WTC11 (cell line): ENCODE data around the gene OTOG. TPM values are rescaled to one million over a fixed set of nuclear protein-coding genes. Genes with fewer than 3 reads are reported as not detected.

ENCODE experiments used
- ATAC-seq: fragments of 200-7000 bp; cut with Tn5 transposase; 2 replicates; pipeline ENCODE4 v1.10.0; 2021; ENCODE audit warnings: mild to moderate bottlenecking, moderate library complexity
- CTCF ChIA-PET: fragments of 300-600 bp; sonication (Branson Sonifier 250); formaldehyde crosslinking; loops from one replicate; lab custom pipeline; 2021; ENCODE audit warnings: antibody characterized with exemption; lab: Charles Lee
- POLR2A ChIA-PET: fragments of 350-600 bp; sonication (Branson Sonifier 250); formaldehyde crosslinking; loops from one replicate; lab custom pipeline; 2021; ENCODE audit warnings: antibody characterized with exemption; lab: Charles Lee
- DNase-seq: peaks from one replicate; pipeline ENCODE4 v3.0.0; 2021; ENCODE audit warnings: low spot score
- H3K27ac Mint-ChIP-seq: 2 replicates; pipeline ENCODE4 v1.8.0; 2021; ENCODE audit warnings: mixed read lengths
- H3K27me3 Mint-ChIP-seq: 2 replicates; pipeline ENCODE4 v1.8.0; 2021; ENCODE audit warnings: low read depth, mild to moderate bottlenecking, moderate library complexity, mixed read lengths
- H3K36me3 Mint-ChIP-seq: 2 replicates; pipeline ENCODE4 v1.8.0; 2021; ENCODE audit warnings: mixed read lengths
- H3K4me1 Mint-ChIP-seq: 2 replicates; pipeline ENCODE4 v1.8.0; 2022; ENCODE audit warnings: mixed read lengths
- H3K4me3 Mint-ChIP-seq: 2 replicates; pipeline ENCODE4 v1.8.0; 2021; ENCODE audit warnings: mild to moderate bottlenecking, moderate library complexity, mixed read lengths
- H3K9me3 Mint-ChIP-seq: 2 replicates; pipeline ENCODE4 v1.8.0; 2021; ENCODE audit warnings: mixed read lengths
- SMAD3 ChIP-seq: sonication (generic); formaldehyde crosslinking; IDR thresholded peaks from 2 replicates; pipeline ENCODE4 v1.8.0; 2022; ENCODE audit warnings: missing genetic modification reagents, mild to moderate bottlenecking, borderline replicate concordance
- SOX15 ChIP-seq: fragments of 250-450 bp; sonication (Bioruptor Pico); IDR thresholded peaks from 2 replicates; pipeline ENCODE4 v1.9.0; 2021; ENCODE audit warnings: mild to moderate bottlenecking
- SP1 ChIP-seq: sonication (generic); formaldehyde crosslinking; conservative IDR thresholded peaks from 2 replicates; pipeline ENCODE4 v1.8.1; 2022; ENCODE audit warnings: missing genetic modification reagents
- TP53 ChIP-seq: sonication (generic); formaldehyde crosslinking; IDR thresholded peaks from 2 replicates; pipeline ENCODE4 v1.8.1; 2023; ENCODE audit warnings: mild to moderate bottlenecking, missing genetic modification reagents
- ZNF423 ChIP-seq: fragments of 250-450 bp; sonication (Bioruptor Pico); IDR thresholded peaks from 2 replicates; pipeline ENCODE4 v2.1.2; 2022; ENCODE audit warnings: mild to moderate bottlenecking, moderate library complexity
- total RNA-seq: library from RNA; stranded (reverse); gene quantifications from 3 replicates; pipeline ENCODE4 v1.2.3, GENCODE V29; 2021
- TF ChIP-seq, protein P1 (sequence below): sonication (generic); formaldehyde crosslinking; IDR thresholded peaks from 2 replicates; pipeline ENCODE4 v1.8.0; 2022; ENCODE audit warnings: mild to moderate bottlenecking, missing genetic modification reagents
- TF ChIP-seq, protein P2 (sequence below): sonication (generic); formaldehyde crosslinking; IDR thresholded peaks from 2 replicates; pipeline ENCODE4 v1.8.1; 2022; ENCODE audit warnings: low read depth, mild to moderate bottlenecking, moderate library complexity, missing genetic modification reagents, borderline replicate concordance
- TF ChIP-seq, protein P3 (sequence below): fragments of 250-450 bp; sonication (Bioruptor Pico); conservative IDR thresholded peaks from 2 replicates; pipeline ENCODE4 v1.9.0; 2021; ENCODE audit warnings: mild to moderate bottlenecking
- TF ChIP-seq, protein P4 (sequence below): sonication (generic); formaldehyde crosslinking; IDR thresholded peaks from 2 replicates; pipeline ENCODE4 v1.8.1; 2023; ENCODE audit warnings: mild to moderate bottlenecking, missing genetic modification reagents
- TF ChIP-seq, protein P5 (sequence below): fragments of 250-450 bp; sonication (Bioruptor Pico); IDR thresholded peaks from 2 replicates; pipeline ENCODE4 v1.9.0; 2021; ENCODE audit warnings: mild to moderate bottlenecking, borderline replicate concordance
- TF ChIP-seq, protein P6 (sequence below): sonication (generic); formaldehyde crosslinking; IDR thresholded peaks from 2 replicates; pipeline ENCODE4 v1.8.0; 2022; ENCODE audit warnings: missing genetic modification reagents

The OTOG gene
- total RNA-seq, 1 experiment from 2014 or later: 1.4 TPM

DNA sequence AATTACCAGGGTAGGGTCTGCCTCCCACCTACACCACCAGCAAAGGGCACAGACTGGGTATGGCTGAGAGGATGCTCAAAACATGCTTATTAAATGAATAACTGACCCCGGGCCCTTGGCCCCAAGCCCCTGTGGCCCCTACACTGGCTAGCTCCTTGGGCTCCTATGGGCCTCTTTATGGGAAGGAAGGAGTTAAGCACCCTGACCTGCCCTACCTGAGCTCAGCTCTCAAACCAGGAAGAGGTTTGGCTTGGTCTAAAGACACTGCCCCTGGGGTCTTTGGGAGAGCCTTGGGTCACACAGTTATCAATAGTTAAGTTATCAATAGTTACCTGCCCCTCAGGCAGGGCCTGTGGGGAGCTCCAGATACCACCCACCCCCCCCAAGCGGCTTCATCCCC, 4.0 kb upstream of the OTOG start:
- Mint-ChIP-seq H3K4me1 (peaks cover 45% of the 10 kb centered on the region), H3K36me3 (no peaks in the 10 kb centered on the region), H3K27me3 (peaks cover 33% of the 10 kb centered on the region), H3K4me3 (peak overlapping the region; percentile 72; the same call in 1 of the 2 replicates), H3K27ac (no peak overlapping the region), H3K9me3 (no peaks in the 10 kb centered on the region)
- ATAC-seq (no peak), DNase-seq (no peak)
- TF ChIP-seq, protein P1, sequence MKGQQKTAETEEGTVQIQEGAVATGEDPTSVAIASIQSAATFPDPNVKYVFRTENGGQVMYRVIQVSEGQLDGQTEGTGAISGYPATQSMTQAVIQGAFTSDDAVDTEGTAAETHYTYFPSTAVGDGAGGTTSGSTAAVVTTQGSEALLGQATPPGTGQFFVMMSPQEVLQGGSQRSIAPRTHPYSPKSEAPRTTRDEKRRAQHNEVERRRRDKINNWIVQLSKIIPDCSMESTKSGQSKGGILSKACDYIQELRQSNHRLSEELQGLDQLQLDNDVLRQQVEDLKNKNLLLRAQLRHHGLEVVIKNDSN (CRISPR knock-in tag): no peak
- TF ChIP-seq ZNF423 (CRISPR knock-in tag) (no peak), SMAD3 (no peak)
- TF ChIP-seq, protein P2, sequence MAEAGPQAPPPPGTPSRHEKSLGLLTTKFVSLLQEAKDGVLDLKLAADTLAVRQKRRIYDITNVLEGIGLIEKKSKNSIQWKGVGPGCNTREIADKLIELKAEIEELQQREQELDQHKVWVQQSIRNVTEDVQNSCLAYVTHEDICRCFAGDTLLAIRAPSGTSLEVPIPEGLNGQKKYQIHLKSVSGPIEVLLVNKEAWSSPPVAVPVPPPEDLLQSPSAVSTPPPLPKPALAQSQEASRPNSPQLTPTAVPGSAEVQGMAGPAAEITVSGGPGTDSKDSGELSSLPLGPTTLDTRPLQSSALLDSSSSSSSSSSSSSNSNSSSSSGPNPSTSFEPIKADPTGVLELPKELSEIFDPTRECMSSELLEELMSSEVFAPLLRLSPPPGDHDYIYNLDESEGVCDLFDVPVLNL: no peak
- TF ChIP-seq, protein P3, sequence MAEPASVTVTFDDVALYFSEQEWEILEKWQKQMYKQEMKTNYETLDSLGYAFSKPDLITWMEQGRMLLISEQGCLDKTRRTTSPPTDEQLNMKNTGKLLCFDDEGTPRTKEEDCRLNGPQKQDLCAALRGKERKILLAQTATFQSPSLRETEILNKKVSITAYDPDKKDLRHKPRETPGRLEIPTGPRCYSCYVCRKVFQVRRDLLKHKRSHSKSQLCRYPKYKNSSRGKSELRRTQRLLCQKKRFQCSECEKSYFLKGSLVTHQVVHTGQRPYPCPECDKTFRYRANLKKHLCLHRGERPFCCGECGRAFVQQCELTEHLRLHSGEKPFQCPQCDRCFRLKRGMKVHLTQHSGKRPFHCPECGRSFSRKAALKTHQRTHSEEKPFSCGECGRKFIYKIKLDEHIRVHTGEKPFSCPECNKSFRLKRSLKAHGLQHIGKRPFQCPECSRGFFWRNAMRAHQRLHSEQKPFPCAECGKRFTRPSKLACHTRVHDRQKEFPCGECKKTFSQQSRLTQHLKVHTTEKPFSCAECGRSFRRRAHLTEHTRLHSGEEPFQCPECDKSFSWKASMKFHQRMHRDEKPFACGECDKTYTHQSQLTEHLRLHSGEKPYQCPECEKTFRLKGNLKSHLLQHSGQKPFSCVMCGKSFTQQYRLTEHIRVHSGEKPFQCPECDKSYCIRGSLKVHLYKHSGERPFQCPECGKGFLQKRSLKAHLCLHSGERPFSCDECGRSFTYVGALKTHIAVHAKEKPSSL (CRISPR knock-in tag): no peak
- TF ChIP-seq, protein P4, sequence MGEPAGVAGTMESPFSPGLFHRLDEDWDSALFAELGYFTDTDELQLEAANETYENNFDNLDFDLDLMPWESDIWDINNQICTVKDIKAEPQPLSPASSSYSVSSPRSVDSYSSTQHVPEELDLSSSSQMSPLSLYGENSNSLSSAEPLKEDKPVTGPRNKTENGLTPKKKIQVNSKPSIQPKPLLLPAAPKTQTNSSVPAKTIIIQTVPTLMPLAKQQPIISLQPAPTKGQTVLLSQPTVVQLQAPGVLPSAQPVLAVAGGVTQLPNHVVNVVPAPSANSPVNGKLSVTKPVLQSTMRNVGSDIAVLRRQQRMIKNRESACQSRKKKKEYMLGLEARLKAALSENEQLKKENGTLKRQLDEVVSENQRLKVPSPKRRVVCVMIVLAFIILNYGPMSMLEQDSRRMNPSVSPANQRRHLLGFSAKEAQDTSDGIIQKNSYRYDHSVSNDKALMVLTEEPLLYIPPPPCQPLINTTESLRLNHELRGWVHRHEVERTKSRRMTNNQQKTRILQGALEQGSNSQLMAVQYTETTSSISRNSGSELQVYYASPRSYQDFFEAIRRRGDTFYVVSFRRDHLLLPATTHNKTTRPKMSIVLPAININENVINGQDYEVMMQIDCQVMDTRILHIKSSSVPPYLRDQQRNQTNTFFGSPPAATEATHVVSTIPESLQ (CRISPR knock-in tag): no peak
- POLR2A ChIA-PET: interaction anchor here (0.6 kb wide), 1 partner anchor 70 kb away, joined by 13 read pairs; no protein-coding TSS in a partner anchor
- CTCF ChIA-PET: interaction anchor here (0.7 to 3.3 kb wide), 8 partner anchors 14 to 363 kb away, joined by 3 to 67 read pairs (median 4); partner anchors contain the start of gene KCNJ11

DNA sequence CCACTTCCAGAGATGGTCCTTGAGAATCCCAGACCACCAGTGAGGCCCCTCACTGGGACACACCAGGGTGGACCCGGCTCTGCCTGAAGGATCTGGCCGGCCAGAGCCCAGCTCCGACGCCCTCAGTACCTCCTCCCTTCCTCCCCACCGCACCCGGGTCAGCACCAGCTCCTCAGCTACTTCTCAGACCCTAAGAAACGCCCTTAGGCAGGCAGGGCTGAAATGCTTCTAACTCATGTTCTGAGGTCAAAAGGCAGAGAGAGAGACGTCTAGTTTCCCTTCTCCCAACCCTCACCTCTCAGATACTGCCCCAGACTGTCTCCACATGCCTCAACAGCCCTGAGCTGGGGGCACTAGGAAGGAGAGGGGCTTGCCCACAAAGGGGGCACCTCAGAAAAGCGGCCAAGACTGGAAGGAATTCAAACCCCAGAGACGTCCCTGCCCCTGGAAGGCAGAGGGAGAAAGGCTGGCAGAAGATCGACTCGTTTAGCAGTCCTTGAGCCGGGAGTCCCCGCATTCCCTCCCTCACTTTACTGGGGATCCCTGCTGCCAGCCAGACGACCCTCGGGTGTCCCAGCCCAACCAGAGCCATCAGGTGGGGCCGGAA, 3.4 kb upstream of the OTOG start:
- no peaks in the 10 kb centered on the region for H3K36me3 Mint-ChIP-seq
- peaks cover 36% of the 10 kb centered on the region for H3K27me3 Mint-ChIP-seq
- H3K4me1 Mint-ChIP-seq: peaks cover 49% of the 10 kb centered on the region
- ChIA-PET POLR2A (no interaction called here), CTCF (interaction anchor here (0.7 to 3.3 kb wide), 12 partner anchors 15 to 363 kb away, joined by 3 to 67 read pairs (median 4); partner anchors contain the start of gene KCNJ11)
- H3K9me3 Mint-ChIP-seq: no peaks in the 10 kb centered on the region
- ATAC-seq (peak; percentile 2; the same call in 1 of the 2 replicates), DNase-seq (no peak)
- TF ChIP-seq TP53 (CRISPR knock-in tag): no peak
- no peak overlapping the region for H3K27ac Mint-ChIP-seq
- peak overlapping the region; percentile 72 for H3K4me3 Mint-ChIP-seq

DNA sequence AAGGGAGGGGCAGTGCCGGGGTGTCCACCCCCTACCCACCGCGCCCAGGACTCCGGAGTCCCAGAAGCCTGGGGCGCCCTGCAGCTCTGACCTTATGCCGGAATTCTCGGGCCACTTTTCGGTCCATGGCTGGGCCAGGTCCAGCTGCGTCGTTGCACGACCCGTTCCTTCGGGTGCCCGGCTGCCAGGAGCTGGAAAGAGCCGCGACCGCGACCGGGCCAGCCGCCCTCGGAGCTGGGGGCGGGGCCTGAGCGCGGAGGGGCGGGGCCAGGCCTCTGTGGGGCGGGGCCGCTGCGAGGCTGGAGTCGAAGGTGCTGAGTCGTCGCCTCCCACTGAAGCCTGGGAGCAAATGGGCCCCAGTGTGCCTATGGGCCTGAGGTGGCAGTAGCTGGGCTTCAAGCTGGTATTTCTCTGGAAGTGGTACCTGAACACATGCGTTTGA, 2.9 kb upstream of the OTOG start, which contains the start of gene USH1C:
Gene USH1C (minus strand): TSS at position 236 of the 442 bp plus-strand sequence. CDS start 109 bp downstream, at position 127.
- Mint-ChIP-seq H3K4me1 (peaks cover 49% of the 10 kb centered on the region), H3K27me3 (peaks cover 36% of the 10 kb centered on the region), H3K4me3 (peak within 1 kb of the TSS; percentile 72), H3K9me3 (no peaks in the 10 kb centered on the region), H3K27ac (0 out of 2 replicates have a peak within 1 kb of the TSS, but pooled peaks have one; percentile 30), H3K36me3 (no peaks in the 10 kb centered on the region)
- POLR2A ChIA-PET: no interaction called here
- CTCF ChIA-PET: interaction anchor here (0.7 to 3.3 kb wide), 11 partner anchors 14 to 362 kb away, joined by 3 to 67 read pairs (median 4); partner anchors contain the start of gene KCNJ11
- ATAC-seq (peak; percentile 57), DNase-seq (peak; percentile 79)
- TF ChIP-seq, protein P5, sequence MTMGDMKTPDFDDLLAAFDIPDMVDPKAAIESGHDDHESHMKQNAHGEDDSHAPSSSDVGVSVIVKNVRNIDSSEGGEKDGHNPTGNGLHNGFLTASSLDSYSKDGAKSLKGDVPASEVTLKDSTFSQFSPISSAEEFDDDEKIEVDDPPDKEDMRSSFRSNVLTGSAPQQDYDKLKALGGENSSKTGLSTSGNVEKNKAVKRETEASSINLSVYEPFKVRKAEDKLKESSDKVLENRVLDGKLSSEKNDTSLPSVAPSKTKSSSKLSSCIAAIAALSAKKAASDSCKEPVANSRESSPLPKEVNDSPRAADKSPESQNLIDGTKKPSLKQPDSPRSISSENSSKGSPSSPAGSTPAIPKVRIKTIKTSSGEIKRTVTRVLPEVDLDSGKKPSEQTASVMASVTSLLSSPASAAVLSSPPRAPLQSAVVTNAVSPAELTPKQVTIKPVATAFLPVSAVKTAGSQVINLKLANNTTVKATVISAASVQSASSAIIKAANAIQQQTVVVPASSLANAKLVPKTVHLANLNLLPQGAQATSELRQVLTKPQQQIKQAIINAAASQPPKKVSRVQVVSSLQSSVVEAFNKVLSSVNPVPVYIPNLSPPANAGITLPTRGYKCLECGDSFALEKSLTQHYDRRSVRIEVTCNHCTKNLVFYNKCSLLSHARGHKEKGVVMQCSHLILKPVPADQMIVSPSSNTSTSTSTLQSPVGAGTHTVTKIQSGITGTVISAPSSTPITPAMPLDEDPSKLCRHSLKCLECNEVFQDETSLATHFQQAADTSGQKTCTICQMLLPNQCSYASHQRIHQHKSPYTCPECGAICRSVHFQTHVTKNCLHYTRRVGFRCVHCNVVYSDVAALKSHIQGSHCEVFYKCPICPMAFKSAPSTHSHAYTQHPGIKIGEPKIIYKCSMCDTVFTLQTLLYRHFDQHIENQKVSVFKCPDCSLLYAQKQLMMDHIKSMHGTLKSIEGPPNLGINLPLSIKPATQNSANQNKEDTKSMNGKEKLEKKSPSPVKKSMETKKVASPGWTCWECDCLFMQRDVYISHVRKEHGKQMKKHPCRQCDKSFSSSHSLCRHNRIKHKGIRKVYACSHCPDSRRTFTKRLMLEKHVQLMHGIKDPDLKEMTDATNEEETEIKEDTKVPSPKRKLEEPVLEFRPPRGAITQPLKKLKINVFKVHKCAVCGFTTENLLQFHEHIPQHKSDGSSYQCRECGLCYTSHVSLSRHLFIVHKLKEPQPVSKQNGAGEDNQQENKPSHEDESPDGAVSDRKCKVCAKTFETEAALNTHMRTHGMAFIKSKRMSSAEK (CRISPR knock-in tag): no peak
- TF ChIP-seq, protein P6, sequence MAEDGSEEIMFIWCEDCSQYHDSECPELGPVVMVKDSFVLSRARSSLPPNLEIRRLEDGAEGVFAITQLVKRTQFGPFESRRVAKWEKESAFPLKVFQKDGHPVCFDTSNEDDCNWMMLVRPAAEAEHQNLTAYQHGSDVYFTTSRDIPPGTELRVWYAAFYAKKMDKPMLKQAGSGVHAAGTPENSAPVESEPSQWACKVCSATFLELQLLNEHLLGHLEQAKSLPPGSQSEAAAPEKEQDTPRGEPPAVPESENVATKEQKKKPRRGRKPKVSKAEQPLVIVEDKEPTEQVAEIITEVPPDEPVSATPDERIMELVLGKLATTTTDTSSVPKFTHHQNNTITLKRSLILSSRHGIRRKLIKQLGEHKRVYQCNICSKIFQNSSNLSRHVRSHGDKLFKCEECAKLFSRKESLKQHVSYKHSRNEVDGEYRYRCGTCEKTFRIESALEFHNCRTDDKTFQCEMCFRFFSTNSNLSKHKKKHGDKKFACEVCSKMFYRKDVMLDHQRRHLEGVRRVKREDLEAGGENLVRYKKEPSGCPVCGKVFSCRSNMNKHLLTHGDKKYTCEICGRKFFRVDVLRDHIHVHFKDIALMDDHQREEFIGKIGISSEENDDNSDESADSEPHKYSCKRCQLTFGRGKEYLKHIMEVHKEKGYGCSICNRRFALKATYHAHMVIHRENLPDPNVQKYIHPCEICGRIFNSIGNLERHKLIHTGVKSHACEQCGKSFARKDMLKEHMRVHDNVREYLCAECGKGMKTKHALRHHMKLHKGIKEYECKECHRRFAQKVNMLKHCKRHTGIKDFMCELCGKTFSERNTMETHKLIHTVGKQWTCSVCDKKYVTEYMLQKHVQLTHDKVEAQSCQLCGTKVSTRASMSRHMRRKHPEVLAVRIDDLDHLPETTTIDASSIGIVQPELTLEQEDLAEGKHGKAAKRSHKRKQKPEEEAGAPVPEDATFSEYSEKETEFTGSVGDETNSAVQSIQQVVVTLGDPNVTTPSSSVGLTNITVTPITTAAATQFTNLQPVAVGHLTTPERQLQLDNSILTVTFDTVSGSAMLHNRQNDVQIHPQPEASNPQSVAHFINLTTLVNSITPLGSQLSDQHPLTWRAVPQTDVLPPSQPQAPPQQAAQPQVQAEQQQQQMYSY (CRISPR knock-in tag): peak; percentile 86
- TF ChIP-seq SP1 (CRISPR knock-in tag) (peak; percentile 47; the same call in 1 of the 2 replicates), SOX15 (CRISPR knock-in tag) (no peak)
